Fibroblast of mammary gland (primary cell): ENCODE data around the gene SSBP3.

Source experiments
- DNase-seq: peaks from one replicate; pipeline ENCODE4 v3.0.0-alpha.2; 2010; ENCODE audit warnings: low read depth
- H3K4me3 ChIP-seq: 2 replicates; pipeline ENCODE4 v1.5.1; 2011; ENCODE audit warnings: low read depth, mild to moderate bottlenecking, low read length, moderate library complexity; ENCODE audit not compliant: control insufficient read depth
- CTCF ChIP-seq: conservative IDR thresholded peaks from 2 replicates; pipeline ENCODE4 v1.5.1; 2011; ENCODE audit warnings: low read depth, low read length, inconsistent platforms; ENCODE audit not compliant: control insufficient read depth, insufficient read depth

Gene SSBP3

GRCh38 chr1:54327386-54328065 is 78.7 kb downstream of the SSBP3 start:
- peak; percentile 47 for DNase-seq
- no peak overlapping the region for H3K4me3 ChIP-seq

GRCh38 chr1:54326543-54327385 is 79.4 kb downstream of the SSBP3 start:
- DNase-seq, result no peak
- TF ChIP-seq CTCF, result no peak
- H3K4me3 ChIP-seq, result no peak overlapping the region

More at GRCh38 chr1:54327386-54328065, 78.7 kb downstream of the SSBP3 start:
- TF ChIP-seq CTCF, result no peak

- no peak overlapping the region for H3K4me3 ChIP-seq
- no peak for DNase-seq
- TF ChIP-seq CTCF, result no peak
These were observed 80.3 kb downstream of the SSBP3 start for GRCh38 chr1:54325703-54326461.

- TF ChIP-seq CTCF, result no peak
- H3K4me3 ChIP-seq, result no peak overlapping the region
- peak; percentile 25 for DNase-seq
These were observed 80.9 kb downstream of the SSBP3 start for GRCh38 chr1:54325284-54325683.

- DNase-seq, result peak; percentile 24
- no peak overlapping the region for H3K4me3 ChIP-seq
- TF ChIP-seq CTCF, result no peak
These were observed 81.7 kb downstream of the SSBP3 start for GRCh38 chr1:54324251-54325140.

GRCh38 chr1:54323921-54324250 is 82.3 kb downstream of the SSBP3 start:
- no peak for DNase-seq
- H3K4me3 ChIP-seq, result no peak overlapping the region
- no peak for TF ChIP-seq CTCF
